Dedifferentiated amniotic fluid mesenchymal stem cell (primary cell): Measurements from ENCODE around the gene OAT.
"Not testable (repeated sequence)": the region's sequence is repeated elsewhere in the genome, so short reads cannot be mapped to it uniquely, and the experiment has no call there.

Source experiments
- DNase-seq: peaks from one replicate; pipeline ENCODE4 v3.0.0-alpha.2; 2016; ENCODE audit errors: extremely low spot score

The OAT gene

DNA sequence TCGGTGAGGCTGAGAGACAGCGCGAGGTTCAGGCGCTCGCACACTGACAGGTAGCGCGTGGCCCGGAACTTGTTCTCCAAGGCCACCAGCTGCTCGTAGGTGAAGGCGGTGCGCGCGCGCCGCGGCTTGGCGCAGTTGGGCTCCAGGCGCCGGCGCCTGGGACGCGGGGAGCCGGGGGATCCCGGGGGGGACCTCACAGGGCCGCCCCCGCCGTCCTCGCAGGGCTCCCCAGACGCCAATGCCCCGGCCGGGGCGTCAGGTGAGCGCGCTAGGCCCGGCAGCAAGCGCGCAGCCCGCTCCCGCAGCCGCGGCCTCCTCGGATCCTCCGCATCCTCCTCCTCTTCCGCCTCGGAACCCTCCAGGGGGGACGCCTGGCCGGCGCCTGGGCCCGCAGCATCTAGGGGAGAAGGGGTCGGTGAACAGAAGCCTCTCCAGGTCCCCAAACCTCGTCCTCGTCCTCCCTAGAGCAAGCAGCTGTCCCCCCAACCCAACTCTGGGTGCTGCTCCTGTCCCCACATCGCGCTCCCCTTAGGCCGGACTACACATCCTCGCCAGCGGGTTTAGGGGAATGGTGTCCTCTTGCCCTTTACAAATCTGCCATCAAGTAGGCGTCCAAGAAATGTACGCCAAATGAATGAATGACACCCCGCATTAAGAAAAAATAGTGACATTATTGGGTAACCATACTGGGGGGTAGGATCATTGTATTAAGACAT is 29.2 kb upstream of the OAT start:
- no peak for DNase-seq

DNA sequence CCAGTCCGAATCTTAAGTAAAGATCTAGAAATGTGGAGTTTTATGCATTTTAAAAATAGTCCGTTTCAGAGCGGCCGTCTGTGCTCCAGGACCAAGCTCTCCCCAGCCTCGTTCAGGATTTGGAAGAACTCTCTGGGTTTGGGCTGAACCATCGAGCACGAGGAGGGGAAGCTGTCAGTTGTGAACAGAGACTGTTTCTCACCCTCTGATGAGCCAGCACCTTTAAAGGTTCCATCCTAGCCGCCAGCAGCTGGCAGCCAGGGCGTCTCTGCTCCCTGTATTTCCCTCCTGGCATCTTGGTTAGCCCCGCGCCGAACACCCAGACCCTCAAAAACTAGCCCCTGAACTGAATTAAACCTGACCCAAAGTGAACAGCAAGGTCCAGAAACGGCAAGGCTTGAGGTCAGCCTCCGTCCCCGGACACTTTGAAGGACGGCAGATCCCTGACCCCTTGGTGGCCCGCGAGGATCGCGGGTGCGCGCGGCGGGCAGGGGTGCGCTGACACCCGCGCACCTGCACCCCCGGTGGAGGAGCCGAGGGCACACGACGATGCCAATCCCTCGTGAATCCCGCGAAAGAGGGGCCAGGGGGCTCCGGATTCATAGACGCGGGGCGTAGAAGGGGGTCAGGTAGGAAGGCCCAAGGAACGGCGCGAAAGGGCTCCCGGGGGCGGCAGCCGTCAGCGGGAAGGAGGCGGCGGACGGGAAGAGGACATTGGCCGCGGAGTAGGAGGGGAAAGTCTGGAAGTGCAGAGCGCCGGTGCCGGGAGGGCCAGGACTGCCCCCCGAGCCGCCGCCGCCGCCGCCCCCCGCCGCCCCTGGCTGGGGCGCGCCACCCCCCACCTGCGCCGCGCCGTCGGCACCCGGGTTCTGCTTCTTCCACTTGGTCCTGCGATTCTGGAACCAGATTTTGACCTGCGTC is 28.4 kb upstream of the OAT start:
- no peak for DNase-seq

DNA sequence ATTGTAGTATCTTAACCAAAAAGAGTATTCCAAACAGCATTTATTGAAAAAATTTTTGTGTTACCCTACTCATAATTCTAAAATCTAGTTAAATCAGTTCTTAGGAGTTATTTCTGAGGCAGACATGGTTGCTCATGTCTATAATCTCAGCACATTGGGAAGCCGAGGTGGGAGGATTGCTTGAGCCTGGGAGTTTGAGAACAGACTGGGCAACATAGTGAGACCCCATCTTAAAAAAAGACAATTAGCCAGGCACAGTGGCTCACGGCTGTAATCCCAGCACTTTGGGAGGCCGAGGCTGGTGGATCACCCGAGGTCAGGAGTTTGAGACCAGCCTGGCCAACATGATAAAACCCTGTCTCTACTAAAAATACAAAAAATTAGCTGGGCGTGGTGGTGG is 23.0 kb upstream of the OAT start:
- not testable (repeated sequence) for DNase-seq

- DNase-seq = no peak
Measured at GRCh38 chr10:124436191-124436638, 17.5 kb upstream of the OAT start.

DNA sequence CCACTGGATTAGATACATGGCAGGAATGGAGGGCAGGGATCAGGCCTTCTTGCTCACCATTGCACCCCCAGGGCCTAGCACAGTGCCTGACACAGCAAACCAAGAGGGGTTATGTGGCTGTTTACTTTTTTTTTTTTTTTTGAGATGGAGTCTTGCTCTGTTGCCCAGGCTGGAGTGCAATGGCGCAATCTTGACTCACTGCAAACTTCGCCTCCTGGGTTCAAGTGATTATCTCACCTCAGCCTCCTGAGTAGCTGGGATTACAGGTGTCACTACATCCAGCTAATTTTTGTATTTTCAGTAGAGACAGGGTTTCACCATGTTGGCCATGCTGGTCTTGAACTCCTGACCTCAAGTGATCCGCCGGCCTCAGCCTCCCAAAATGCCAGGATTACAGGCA is 17.0 kb upstream of the OAT start:
- not testable (repeated sequence) for DNase-seq

- no peak for DNase-seq
Measured at GRCh38 chr10:124433461-124433860, 14.7 kb upstream of the OAT start.

DNA sequence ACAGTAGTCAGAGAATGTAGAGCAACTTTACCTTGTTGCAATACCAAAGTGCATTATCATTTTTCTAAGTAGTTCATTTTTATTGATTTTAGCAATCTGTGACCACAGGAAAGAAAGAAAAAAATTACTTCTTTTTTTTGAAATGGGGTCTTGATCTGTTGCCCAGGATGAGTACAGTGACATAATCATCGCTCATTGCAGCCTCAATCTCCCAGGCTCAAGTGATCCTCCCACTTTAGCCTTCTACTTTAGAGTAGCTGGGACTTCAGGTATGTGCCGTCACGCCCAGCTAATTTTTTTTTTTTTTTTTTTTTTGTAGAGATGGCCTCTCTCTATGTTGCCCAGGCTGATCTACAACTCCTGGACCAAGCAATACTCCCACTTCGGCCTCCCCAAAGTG is 11.4 kb upstream of the OAT start:
- DNase-seq = no peak

GRCh38 chr10:124429576-124429975 is 10.9 kb upstream of the OAT start:
- DNase-seq = no peak

DNA sequence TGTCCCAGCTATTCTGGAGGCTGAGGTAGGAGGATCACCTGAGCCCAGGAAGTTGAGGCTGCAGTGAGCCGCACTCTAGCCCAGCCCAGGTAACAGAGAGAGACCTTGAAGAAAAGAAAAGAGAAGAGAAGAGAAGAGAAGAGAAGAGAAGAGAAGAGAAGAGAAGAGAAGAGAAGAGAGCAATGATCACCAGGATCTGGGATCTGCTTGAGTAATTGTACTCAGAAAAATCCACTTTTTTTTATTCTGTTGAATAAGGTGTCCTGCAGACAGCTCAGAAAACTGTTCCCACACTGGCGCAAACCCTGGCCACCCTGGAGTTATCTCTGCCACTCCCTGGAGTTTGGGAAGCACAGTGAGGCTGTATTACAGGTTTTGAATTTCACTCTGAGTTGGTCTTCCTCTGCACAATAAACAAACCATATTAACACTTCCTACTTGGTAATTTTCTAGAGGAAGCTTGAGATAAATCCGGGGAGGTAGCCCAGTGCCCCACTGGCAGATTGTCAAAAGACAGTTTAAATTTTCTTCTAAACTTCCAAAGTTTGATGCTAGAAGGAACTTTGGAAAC is 9.6 kb upstream of the OAT start:
- no peak for DNase-seq

- no peak for DNase-seq
Measured at GRCh38 chr10:124425227-124425962, 6.7 kb upstream of the OAT start.

DNA sequence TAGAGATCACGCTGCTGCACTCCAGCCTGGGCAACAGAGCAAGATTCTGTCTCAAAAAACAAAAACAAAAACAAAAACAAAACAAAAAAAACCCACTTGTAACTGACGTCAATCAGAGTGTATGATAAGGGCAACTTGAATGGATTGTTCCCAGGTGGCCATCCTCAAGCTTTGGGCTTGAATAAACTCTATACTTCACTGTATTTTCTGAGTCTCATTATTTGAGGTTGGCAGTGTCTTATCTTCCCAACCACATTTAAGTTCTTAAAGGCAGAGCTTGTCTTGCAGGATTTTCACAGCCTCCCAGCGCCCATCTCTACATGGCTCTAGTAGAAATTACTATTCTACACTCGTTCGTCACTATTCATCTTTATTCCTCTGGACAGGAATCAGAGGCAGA is 5.1 kb upstream of the OAT start:
- no peak for DNase-seq

GRCh38 chr10:124422742-124423141 is 4.0 kb upstream of the OAT start:
- no peak for DNase-seq

- no peak for DNase-seq
Measured at GRCh38 chr10:124420254-124420653, 1.5 kb upstream of the OAT start.

DNA sequence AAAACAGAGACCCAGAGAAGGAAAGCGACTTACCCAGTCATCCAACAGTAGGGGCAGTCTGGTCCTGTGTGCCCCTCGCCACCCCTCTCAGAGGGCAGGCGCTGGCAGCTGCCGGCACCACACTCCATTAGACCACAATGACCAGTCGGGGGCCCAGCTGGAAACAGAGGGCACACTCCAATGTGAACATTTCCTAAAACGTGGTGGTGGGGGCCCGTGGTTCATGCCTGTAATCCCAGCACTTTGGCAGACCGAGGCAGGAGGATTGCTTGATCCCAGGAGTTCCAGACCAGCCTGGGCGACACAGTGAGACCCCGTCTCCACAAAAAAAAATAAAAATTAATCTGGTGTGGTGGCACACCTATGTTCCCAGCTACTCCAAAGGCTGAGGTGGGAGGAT is 912 bp upstream of the OAT start:
- no peak for DNase-seq

- peak; percentile 36 for DNase-seq
Measured at GRCh38 chr10:124417895-124418725, 613 bp downstream of the OAT start.

DNA sequence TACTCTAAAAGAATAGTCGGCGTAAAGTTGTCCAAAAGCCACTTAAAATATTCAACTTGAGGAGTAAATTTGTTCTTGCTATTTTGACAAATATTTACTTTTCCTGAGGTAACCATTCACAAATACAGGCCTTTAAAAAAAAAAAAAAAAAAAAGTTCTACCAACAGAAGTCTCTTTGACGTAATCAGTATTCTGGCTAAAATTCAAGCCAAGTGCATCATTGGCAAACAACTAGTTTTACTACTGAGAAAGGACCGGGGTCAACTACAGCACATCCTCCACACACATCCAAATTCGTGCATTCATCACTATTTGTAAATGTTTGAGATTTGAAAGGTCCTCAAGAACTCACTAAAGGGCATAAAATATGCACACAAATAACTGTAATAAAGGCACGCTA is 2.0 kb downstream of the OAT start:
- DNase-seq = no peak

DNA sequence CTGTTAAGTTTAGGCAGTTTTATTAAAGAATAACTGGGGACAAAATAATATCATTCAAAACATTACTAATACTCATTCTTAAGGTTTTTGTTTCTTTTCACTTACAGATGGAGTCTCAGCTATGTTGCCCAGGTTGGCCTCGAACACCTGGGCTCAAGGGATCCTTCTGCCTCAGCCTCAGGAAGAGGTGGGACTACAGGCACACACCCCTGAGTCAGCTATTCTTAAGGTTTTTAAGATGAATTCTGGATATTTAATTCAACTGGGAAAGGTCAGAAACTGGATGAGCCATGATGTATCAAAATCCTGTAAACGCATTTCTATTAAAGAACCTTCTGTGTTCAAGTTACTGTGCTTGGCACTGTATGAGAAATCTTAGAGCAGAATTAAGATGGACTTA is 3.5 kb downstream of the OAT start:
- DNase-seq = no peak

DNA sequence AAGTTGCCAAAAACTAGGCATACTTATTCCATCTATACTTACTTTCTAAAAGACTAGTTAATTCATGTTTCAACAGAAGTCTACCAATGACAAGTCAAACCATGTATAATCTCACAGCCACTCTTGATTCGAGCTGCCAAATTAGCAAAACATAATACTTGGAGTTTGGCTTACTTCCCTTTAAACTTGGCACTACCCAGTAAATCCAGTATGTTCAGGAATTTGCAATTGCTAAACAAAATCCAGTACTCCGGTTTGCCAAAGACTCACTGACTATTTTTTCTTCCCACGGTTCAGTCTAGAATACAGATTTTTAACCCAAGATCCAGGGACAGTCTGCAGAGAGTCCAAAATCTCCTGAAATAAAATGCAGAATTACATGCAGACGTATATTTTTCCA is 4.6 kb downstream of the OAT start:
- peak; percentile 61 for DNase-seq

DNA sequence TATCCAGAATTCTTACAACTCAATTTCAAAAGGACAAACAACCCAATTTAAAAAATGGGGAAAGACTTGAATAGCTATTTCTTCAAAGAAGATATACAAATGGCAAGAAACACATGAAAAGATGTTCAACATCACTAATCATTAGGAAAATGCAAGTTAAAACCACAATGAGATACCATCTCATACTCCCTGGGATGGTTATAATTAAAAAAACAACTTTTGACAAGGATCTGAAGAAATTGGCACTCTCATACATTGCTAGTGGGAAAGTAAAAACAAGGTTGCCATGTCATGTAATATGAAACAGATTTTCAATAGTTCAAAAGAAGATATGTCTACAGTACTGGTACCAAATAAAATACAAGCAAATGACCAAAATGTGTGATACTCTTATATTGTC is 9.0 kb downstream of the OAT start:
- no peak for DNase-seq

- DNase-seq = no peak
Measured at GRCh38 chr10:124408357-124408756, 10.4 kb downstream of the OAT start.

- DNase-seq = no peak
Measured at GRCh38 chr10:124407456-124407855, 11.3 kb downstream of the OAT start.
